ENCODE results near the gene TMEM156.

The TMEM156 gene

GRCh38 chr4:38957261-38957815 lies 74.9 kb downstream of the TMEM156 start:
- TF ChIP-seq TCF12 (IDR thresholded peaks at IDR 0.05; ENCODE audit: low read depth): no peak
- no peak for TF ChIP-seq RAD21 (IDR thresholded peaks at IDR 0.05; ENCODE audit: low read depth)
- TF ChIP-seq EP300 (IDR thresholded peaks at IDR 0.05; ENCODE audit: borderline replicate concordance): no peak
- TF ChIP-seq FOXM1 (IDR thresholded peaks at IDR 0.05; ENCODE audit: borderline replicate concordance, low read depth): no peak
- TF ChIP-seq YY1 (IDR thresholded peaks at IDR 0.05; ENCODE audit: low read depth): no peak

DNA sequence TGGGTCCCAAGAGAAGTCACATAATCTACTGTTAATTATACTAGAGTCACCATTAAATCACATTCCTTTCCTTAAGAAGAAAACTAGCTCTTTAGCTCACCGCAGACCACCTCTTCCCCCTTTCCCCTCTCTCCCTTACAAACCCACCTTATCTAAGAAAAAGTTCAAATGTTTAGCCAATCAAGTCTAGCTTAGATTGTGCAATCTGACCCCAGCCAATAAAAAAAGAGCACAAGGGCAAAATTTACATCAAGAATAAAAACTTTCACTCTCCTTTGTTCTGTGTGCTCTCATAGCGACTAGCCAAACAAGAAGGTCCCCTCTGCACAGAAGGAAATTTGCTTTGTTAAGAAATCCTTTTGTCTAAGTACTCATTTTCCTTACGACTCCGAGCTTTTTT lies 76.3 kb downstream of the TMEM156 start:
- TF ChIP-seq CEBPB (IDR thresholded peaks at IDR 0.05) (peak; percentile 87), ZBTB7A (IDR thresholded peaks at IDR 0.05; ENCODE audit: low read depth) (no peak)

DNA sequence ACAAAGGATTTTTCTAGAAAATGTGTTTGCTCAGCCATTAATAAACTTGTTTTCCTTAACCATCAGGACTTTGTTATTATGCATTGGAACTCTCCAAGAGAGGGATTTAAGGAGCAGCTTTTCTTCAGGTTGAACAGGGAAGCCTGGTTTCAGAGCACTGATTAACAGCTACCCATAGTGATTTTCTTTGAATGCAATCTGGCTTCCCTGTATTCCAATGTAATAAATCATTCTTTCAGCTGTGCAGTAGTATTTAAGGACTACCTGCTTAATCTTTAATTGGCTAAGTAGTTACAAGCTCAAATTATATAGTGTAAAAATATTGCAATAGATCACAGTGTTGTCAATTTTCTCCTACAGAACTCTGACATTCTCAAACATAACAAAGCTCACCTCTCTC lies 77.5 kb downstream of the TMEM156 start:
- TF ChIP-seq TCF12 (IDR thresholded peaks at IDR 0.05; ENCODE audit: low read depth): no peak
- TF ChIP-seq, protein P1, sequence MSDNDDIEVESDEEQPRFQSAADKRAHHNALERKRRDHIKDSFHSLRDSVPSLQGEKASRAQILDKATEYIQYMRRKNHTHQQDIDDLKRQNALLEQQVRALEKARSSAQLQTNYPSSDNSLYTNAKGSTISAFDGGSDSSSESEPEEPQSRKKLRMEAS (IDR thresholded peaks at IDR 0.05): no peak

DNA sequence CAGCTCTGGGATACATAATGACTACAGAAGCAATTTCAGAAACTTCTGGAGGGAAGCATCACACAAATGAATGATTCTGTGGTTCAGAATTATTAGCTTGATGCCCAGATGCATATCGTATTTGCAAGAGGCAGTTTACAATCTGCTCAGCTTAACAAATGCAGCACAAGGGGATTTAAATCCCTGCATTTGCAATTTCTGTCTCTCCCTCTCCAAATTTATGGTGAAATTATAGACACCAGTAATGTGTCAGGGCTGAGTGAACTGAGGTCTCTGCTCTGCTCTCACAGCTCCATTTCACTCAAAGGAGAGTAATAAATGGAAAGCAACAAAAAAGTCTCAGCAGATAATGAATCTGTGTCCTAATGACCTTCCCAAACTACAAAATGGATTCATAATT lies 80.2 kb downstream of the TMEM156 start:
- TF ChIP-seq NFIC (IDR thresholded peaks at IDR 0.05) (no peak), ZBTB7A (IDR thresholded peaks at IDR 0.05; ENCODE audit: low read depth) (no peak), CREB1 (IDR thresholded peaks at IDR 0.05; ENCODE audit: low read depth) (no peak), TAF1 (IDR thresholded peaks at IDR 0.05; ENCODE audit: low read depth) (no peak)
- TF ChIP-seq, protein P2, sequence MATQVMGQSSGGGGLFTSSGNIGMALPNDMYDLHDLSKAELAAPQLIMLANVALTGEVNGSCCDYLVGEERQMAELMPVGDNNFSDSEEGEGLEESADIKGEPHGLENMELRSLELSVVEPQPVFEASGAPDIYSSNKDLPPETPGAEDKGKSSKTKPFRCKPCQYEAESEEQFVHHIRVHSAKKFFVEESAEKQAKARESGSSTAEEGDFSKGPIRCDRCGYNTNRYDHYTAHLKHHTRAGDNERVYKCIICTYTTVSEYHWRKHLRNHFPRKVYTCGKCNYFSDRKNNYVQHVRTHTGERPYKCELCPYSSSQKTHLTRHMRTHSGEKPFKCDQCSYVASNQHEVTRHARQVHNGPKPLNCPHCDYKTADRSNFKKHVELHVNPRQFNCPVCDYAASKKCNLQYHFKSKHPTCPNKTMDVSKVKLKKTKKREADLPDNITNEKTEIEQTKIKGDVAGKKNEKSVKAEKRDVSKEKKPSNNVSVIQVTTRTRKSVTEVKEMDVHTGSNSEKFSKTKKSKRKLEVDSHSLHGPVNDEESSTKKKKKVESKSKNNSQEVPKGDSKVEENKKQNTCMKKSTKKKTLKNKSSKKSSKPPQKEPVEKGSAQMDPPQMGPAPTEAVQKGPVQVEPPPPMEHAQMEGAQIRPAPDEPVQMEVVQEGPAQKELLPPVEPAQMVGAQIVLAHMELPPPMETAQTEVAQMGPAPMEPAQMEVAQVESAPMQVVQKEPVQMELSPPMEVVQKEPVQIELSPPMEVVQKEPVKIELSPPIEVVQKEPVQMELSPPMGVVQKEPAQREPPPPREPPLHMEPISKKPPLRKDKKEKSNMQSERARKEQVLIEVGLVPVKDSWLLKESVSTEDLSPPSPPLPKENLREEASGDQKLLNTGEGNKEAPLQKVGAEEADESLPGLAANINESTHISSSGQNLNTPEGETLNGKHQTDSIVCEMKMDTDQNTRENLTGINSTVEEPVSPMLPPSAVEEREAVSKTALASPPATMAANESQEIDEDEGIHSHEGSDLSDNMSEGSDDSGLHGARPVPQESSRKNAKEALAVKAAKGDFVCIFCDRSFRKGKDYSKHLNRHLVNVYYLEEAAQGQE (IDR thresholded peaks at IDR 0.05; ENCODE audit: low read depth): no peak

DNA sequence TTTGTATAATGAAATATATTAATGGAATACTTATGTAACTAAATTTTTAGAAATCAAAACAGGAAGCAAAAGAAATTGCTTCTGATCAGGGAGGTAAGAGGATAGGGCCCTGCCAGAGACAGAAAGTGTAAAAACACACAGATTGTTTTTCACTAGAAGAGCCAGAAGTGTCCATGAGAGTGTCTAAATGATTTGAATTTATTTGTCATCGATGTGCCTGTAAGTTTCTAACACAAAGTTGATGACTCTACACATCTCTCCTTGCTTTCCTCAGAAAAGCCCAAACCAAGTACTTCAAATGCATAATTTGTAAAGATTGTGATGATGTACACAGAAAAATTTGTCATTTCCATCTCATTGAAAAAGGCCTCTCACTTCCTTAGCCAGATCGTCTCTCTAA lies 80.6 kb downstream of the TMEM156 start:
- no peak for TF ChIP-seq NFIC (IDR thresholded peaks at IDR 0.05)
- TF ChIP-seq, protein P1 (IDR thresholded peaks at IDR 0.05): no peak
- TF ChIP-seq TEAD4 (IDR thresholded peaks at IDR 0.05): no peak
- no peak for TF ChIP-seq ZBTB7A (IDR thresholded peaks at IDR 0.05; ENCODE audit: low read depth)
- no peak for TF ChIP-seq FOXM1 (IDR thresholded peaks at IDR 0.05; ENCODE audit: borderline replicate concordance, low read depth)
- no peak for TF ChIP-seq EGR1 (IDR thresholded peaks at IDR 0.05)
- TF ChIP-seq, protein P2 (IDR thresholded peaks at IDR 0.05; ENCODE audit: low read depth): no peak
- TF ChIP-seq EP300 (IDR thresholded peaks at IDR 0.05; ENCODE audit: borderline replicate concordance): no peak
- no peak for TF ChIP-seq CEBPB (IDR thresholded peaks at IDR 0.05)
- no peak for TF ChIP-seq TCF12 (IDR thresholded peaks at IDR 0.05; ENCODE audit: low read depth)
- no peak for TF ChIP-seq TAF1 (IDR thresholded peaks at IDR 0.05; ENCODE audit: low read depth)
- TF ChIP-seq YY1 (IDR thresholded peaks at IDR 0.05; ENCODE audit: low read depth): no peak
- no peak for TF ChIP-seq RAD21 (IDR thresholded peaks at IDR 0.05; ENCODE audit: low read depth)

DNA sequence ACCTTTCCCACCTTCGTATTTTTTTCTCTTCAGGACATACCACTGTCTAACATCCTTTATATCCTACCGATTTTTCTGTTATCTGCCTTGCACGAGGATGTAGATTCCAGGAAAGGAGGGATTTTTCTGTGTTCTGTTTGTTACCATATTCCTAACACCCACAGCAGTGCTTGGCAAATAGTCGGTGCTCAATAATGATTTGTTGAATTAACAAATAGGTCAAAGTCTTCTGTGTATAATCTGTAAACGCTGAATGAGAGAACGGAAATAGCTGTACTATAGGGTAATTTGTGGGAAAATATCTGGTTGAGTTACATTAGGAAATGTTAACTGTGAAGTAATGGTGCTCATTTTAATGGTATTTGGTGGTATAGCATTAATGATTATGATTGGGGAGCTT lies 81.5 kb downstream of the TMEM156 start:
- TF ChIP-seq CREB1 (IDR thresholded peaks at IDR 0.05; ENCODE audit: low read depth): no peak
- no peak for TF ChIP-seq RAD21 (IDR thresholded peaks at IDR 0.05; ENCODE audit: low read depth)
- no peak for TF ChIP-seq TAF1 (IDR thresholded peaks at IDR 0.05; ENCODE audit: low read depth)
- TF ChIP-seq FOXM1 (IDR thresholded peaks at IDR 0.05; ENCODE audit: borderline replicate concordance, low read depth): no peak
- TF ChIP-seq TCF12 (IDR thresholded peaks at IDR 0.05; ENCODE audit: low read depth): no peak
- TF ChIP-seq, protein P2 (IDR thresholded peaks at IDR 0.05; ENCODE audit: low read depth): no peak
- TF ChIP-seq, protein P1 (IDR thresholded peaks at IDR 0.05): no peak
- no peak for TF ChIP-seq EP300 (IDR thresholded peaks at IDR 0.05; ENCODE audit: borderline replicate concordance)
- TF ChIP-seq TEAD4 (IDR thresholded peaks at IDR 0.05): no peak
- TF ChIP-seq ZBTB7A (IDR thresholded peaks at IDR 0.05; ENCODE audit: low read depth): no peak
- no peak for TF ChIP-seq NFIC (IDR thresholded peaks at IDR 0.05)
- no peak for TF ChIP-seq CEBPB (IDR thresholded peaks at IDR 0.05)
- TF ChIP-seq YY1 (IDR thresholded peaks at IDR 0.05; ENCODE audit: low read depth): no peak
- TF ChIP-seq EGR1 (IDR thresholded peaks at IDR 0.05): no peak
- TF ChIP-seq, protein P3, sequence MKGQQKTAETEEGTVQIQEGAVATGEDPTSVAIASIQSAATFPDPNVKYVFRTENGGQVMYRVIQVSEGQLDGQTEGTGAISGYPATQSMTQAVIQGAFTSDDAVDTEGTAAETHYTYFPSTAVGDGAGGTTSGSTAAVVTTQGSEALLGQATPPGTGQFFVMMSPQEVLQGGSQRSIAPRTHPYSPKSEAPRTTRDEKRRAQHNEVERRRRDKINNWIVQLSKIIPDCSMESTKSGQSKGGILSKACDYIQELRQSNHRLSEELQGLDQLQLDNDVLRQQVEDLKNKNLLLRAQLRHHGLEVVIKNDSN (IDR thresholded peaks at IDR 0.05): no peak
